Measurements from ENCODE around the gene ABCD3. TPM values are rescaled to one million over a fixed set of nuclear protein-coding genes. Genes with fewer than 3 reads are reported as not detected.

ABCD3 gene
- total RNA-seq, 1 donor from 2014 or later = 35.0 TPM

DNA sequence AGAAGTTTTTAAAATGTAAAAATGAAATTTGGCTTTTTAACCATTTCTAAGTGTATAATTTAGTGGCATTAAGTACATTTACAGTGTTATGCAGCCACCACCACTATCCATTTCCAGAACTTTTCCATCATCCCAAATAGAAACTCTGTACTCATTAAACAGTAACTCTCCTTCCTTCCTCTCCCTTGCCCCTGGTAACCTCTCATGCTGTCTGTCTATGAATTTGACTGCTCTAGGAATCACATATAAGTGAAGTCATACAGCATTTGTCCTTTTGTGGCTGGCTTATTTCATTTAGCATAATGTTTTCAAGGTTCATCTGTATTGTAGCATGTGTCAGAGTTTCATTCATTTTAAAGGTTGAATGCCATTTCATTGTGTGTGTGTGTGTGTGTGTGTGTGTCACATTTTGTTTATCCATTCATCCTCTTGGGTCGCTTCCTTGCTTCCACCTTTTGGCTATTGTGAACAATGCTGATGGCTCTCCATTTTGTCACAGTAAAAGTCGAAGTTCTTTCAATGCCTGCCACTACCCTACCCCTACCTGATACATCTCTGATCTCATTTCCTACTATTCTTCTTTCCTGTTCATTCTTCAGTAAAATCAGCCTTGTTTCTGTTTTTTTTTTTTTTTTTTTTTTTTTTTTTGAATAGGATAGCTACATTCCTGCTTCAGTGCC, 78.0 kb downstream of the ABCD3 start:
- H3K9me3 Mint-ChIP-seq = peaks cover 2% of the 10 kb centered on the region
- peak overlapping the region; percentile 58 for H3K27ac Mint-ChIP-seq (ENCODE audit: unreplicated experiment)
- peaks cover 35% of the 10 kb centered on the region for H3K36me3 Mint-ChIP-seq (ENCODE audit: low read depth)
- H3K27me3 Mint-ChIP-seq (ENCODE audit: low read depth) = no peaks in the 10 kb centered on the region
- TF ChIP-seq, protein P1, sequence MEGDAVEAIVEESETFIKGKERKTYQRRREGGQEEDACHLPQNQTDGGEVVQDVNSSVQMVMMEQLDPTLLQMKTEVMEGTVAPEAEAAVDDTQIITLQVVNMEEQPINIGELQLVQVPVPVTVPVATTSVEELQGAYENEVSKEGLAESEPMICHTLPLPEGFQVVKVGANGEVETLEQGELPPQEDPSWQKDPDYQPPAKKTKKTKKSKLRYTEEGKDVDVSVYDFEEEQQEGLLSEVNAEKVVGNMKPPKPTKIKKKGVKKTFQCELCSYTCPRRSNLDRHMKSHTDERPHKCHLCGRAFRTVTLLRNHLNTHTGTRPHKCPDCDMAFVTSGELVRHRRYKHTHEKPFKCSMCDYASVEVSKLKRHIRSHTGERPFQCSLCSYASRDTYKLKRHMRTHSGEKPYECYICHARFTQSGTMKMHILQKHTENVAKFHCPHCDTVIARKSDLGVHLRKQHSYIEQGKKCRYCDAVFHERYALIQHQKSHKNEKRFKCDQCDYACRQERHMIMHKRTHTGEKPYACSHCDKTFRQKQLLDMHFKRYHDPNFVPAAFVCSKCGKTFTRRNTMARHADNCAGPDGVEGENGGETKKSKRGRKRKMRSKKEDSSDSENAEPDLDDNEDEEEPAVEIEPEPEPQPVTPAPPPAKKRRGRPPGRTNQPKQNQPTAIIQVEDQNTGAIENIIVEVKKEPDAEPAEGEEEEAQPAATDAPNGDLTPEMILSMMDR (conservative IDR thresholded peaks at IDR 0.05) = no peak
- peaks cover 7% of the 10 kb centered on the region for H3K4me1 Mint-ChIP-seq
- no peak overlapping the region for H3K4me3 Mint-ChIP-seq
- no peak for DNase-seq (ENCODE audit: low read depth, low spot score)

DNA sequence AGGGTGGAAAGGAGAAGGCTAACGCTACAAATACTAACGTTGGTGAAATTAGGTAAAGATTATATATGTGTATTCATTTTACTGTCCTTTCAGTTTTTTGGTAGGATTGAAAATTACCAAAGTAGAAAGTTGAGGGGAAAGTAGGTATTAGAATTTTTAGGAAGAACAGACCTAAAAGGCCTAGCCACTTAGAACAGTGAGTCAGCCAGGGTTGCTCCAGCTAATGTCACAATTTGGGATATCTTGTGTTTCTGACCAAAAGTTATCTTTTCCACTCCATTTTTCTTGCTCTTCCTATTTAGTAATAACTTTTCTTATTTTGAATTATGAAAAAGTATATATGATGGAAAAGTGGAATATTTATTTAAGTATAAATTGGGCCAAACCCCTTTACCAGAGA, 83.2 kb downstream of the ABCD3 start:
- Mint-ChIP-seq H3K36me3 (ENCODE audit: low read depth) (peaks cover 31% of the 10 kb centered on the region), H3K27ac (ENCODE audit: unreplicated experiment) (no peak overlapping the region), H3K4me3 (no peak overlapping the region), H3K27me3 (ENCODE audit: low read depth) (no peaks in the 10 kb centered on the region), H3K9me3 (no peaks in the 10 kb centered on the region), H3K4me1 (peaks cover 2% of the 10 kb centered on the region)
- no peak for DNase-seq (ENCODE audit: low read depth, low spot score)
- TF ChIP-seq, protein P1 (conservative IDR thresholded peaks at IDR 0.05) = no peak

DNA sequence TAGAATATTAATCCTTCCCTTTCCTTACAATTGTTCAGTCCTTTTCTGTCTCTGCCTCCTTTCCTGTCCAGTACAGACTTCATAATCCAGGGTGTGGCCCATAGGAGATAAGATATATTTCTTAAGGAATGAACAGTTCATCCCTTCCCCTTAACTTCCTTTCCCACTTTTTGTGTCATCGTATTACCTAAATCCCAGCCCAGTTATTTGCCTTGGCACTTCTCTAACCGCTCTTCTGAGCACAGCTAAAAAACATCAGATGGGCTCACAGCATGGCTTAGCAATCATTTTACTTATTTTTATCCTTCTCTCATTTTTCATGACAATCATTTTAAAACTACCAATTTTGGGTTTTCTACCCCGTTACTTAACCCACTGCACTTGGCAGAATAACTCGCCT, 83.7 kb downstream of the ABCD3 start:
- no peak for DNase-seq (ENCODE audit: low read depth, low spot score)
- TF ChIP-seq, protein P1 (conservative IDR thresholded peaks at IDR 0.05) = no peak
- no peaks in the 10 kb centered on the region for H3K27me3 Mint-ChIP-seq (ENCODE audit: low read depth)
- no peaks in the 10 kb centered on the region for H3K4me1 Mint-ChIP-seq
- H3K4me3 Mint-ChIP-seq = no peak overlapping the region
- H3K9me3 Mint-ChIP-seq = no peaks in the 10 kb centered on the region
- no peak overlapping the region for H3K27ac Mint-ChIP-seq (ENCODE audit: unreplicated experiment)
- H3K36me3 Mint-ChIP-seq (ENCODE audit: low read depth) = peaks cover 31% of the 10 kb centered on the region

DNA sequence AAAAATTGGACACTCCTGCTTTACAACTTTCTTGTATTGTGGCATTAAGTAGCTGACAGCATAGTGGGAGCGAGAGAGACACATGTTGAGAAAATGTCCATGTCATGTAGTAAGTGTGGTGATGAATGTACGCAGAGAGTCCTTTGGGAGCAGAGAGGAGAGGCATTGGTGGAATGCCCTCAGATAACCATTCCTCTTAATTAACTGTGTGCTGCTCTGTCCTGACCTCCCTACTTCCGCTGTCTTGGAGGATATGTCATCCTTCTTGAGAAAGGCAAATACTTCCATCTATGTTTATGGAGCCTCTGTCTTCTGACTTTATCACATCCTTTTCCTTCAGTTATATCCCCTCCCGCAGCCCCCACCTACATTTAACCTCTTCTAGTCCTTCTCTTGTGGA, 85.0 kb downstream of the ABCD3 start:
- no peak overlapping the region for H3K4me3 Mint-ChIP-seq
- H3K27ac Mint-ChIP-seq (ENCODE audit: unreplicated experiment) = no peak overlapping the region
- no peaks in the 10 kb centered on the region for H3K9me3 Mint-ChIP-seq
- peaks cover 34% of the 10 kb centered on the region for H3K36me3 Mint-ChIP-seq (ENCODE audit: low read depth)
- H3K4me1 Mint-ChIP-seq = no peaks in the 10 kb centered on the region
- DNase-seq (ENCODE audit: low read depth, low spot score) = no peak
- TF ChIP-seq, protein P1 (conservative IDR thresholded peaks at IDR 0.05) = no peak
- no peaks in the 10 kb centered on the region for H3K27me3 Mint-ChIP-seq (ENCODE audit: low read depth)

DNA sequence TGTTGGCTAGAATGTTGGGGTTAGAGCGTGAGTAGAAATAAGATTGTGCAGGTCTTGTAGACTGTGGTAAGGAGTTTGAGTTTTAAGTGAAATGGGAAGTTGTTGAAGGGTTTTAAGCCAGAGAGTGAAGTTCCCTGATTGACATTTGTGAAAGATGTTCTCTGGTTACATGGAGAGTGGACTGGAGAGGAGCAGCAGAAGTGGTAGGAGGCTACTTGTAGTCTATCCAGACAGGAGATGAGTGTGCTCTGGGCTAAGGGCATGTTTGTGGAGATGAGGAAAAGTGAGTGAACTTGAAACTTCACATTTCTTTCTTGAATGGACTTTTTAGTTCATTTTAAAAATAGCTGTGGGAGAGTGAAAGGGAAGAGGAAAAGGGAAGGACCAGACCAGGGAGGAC, 86.4 kb downstream of the ABCD3 start:
- H3K27ac Mint-ChIP-seq (ENCODE audit: unreplicated experiment) = no peak overlapping the region
- peaks cover 36% of the 10 kb centered on the region for H3K36me3 Mint-ChIP-seq (ENCODE audit: low read depth)
- H3K4me3 Mint-ChIP-seq = no peak overlapping the region

More for the DNA sequence above, 86.4 kb downstream of the ABCD3 start:
- no peaks in the 10 kb centered on the region for H3K9me3 Mint-ChIP-seq
- H3K4me1 Mint-ChIP-seq = no peaks in the 10 kb centered on the region
- TF ChIP-seq, protein P1 (conservative IDR thresholded peaks at IDR 0.05) = no peak
- DNase-seq (ENCODE audit: low read depth, low spot score) = no peak
- H3K27me3 Mint-ChIP-seq (ENCODE audit: low read depth) = no peaks in the 10 kb centered on the region
